Peyer's patch (tissue), 4 donors: Measurements from ENCODE around the gene BRIP1.

Source experiments
- POLR2A ChIP-seq, 2 donors: fragments of 450-650 bp; IDR thresholded peaks; one replicate each; pipeline ENCODE4 v1.5.1; 2017; ENCODE audit warnings: antibody characterized with exemption in 2 of 2, mild to moderate bottlenecking in 2 of 2, moderate library complexity in 2 of 2
- TF ChIP-seq, protein P1 (sequence below), 6 experiments: fragments of 450-650 bp in 4 of 6; fragments of 200-600 bp in 2 of 6; sonication (generic) in 1 of 6; IDR thresholded peaks; one replicate each; pipeline ENCODE4 v1.5.1; 2017 to 2019; ENCODE audit warnings: antibody characterized with exemption in 6 of 6, mild to moderate bottlenecking in 3 of 6, moderate library complexity in 1 of 6

DNA sequence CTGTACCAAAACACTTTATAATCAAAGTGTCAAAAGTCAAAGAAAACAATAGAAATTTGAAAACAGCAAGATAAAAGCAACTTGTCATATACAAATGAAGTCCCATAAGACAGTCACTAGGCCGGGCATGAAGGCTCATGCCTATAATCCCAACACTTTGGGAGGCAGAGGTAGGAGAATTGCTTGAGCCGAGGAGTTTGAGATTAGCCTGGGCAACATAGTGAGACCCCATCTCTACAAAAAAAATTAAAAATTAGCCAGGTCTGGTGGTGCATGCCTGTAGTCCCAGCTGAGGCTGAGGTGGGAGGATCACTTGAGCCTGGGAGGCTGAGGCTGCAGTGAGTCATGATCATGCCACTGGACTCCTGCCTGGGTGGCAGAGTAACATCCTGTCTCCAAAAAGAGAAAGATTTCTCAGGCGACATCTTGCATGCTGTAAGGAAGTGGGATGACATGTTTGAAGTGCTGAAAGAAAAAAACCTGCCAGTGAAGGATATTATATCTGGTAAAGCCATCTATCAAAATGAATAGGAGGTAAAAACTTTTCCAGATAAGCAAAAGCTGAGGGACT is 173.6 kb downstream of the BRIP1 start:
- TF ChIP-seq, protein P1, sequence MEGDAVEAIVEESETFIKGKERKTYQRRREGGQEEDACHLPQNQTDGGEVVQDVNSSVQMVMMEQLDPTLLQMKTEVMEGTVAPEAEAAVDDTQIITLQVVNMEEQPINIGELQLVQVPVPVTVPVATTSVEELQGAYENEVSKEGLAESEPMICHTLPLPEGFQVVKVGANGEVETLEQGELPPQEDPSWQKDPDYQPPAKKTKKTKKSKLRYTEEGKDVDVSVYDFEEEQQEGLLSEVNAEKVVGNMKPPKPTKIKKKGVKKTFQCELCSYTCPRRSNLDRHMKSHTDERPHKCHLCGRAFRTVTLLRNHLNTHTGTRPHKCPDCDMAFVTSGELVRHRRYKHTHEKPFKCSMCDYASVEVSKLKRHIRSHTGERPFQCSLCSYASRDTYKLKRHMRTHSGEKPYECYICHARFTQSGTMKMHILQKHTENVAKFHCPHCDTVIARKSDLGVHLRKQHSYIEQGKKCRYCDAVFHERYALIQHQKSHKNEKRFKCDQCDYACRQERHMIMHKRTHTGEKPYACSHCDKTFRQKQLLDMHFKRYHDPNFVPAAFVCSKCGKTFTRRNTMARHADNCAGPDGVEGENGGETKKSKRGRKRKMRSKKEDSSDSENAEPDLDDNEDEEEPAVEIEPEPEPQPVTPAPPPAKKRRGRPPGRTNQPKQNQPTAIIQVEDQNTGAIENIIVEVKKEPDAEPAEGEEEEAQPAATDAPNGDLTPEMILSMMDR (IDR thresholded peaks at IDR 0.05), result no peak
- TF ChIP-seq POLR2A (IDR thresholded peaks at IDR 0.05), result no peak
